Stomach (tissue), 9 donors: Measurements from ENCODE around the gene SOAT2. TPM values are rescaled to one million over a fixed set of nuclear protein-coding genes. Genes with fewer than 3 reads are reported as not detected.

Experiments used
- DNase-seq, 2 donors: peaks; one replicate each; pipeline versions ENCODE4 v3.0.0 to v3.0.0-alpha.2; 2013 to 2019
- H3K27ac ChIP-seq, 5 donors: fragments of 200-600 bp in 4 of 5; sonication (generic) in 4 of 5; one replicate each; pipeline ENCODE4 v1.5.1; 2013 to 2019; ENCODE audit warnings: mild to moderate bottlenecking in 1 of 5, moderate library complexity in 1 of 5
- H3K27me3 ChIP-seq, 3 donors: fragments of 200-600 bp; sonication (generic); one replicate each; pipeline ENCODE4 v1.5.1; 2017 to 2019; ENCODE audit warnings: mixed run types in 1 of 3
- H3K36me3 ChIP-seq, 4 donors: fragments of 200-600 bp; sonication (generic); 1 replicate in 3 of 4; 2 replicates in 1 of 4; pipeline ENCODE4 v1.5.1; 2016 to 2019
- H3K4me1 ChIP-seq, 4 donors: fragments of 200-600 bp; sonication (generic); one replicate each; pipeline ENCODE4 v1.5.1; 2016 to 2019
- H3K4me3 ChIP-seq, 4 donors: fragments of 200-600 bp; sonication (generic) in 3 of 4; one replicate each; pipeline ENCODE4 v1.5.1; 2016 to 2019; ENCODE audit warnings: mild to moderate bottlenecking in 1 of 4
- H3K9me3 ChIP-seq, 4 donors: fragments of 200-600 bp; sonication (generic); one replicate each; pipeline ENCODE4 v1.5.1; 2016 to 2019
- EP300 ChIP-seq: sonication (generic); formaldehyde crosslinking; IDR thresholded peaks from one replicate; pipeline ENCODE4 v1.6.1; 2017; ENCODE audit warnings: antibody characterized with exemption
- POLR2A ChIP-seq, 4 donors: fragments of 450-650 bp; IDR thresholded peaks; one replicate each; pipeline ENCODE4 v1.6.1; 2016; ENCODE audit warnings: antibody characterized with exemption in 4 of 4, control low read depth in 2 of 4, mild to moderate bottlenecking in 1 of 4, moderate library complexity in 1 of 4
- POLR2AphosphoS5 ChIP-seq, 3 donors: sonication (generic); formaldehyde crosslinking; IDR thresholded peaks; one replicate each; pipeline ENCODE4 v1.6.1; 2016; ENCODE audit warnings: antibody characterized with exemption in 3 of 3
- WGBS, 5 donors: extraction: QIAGEN DNeasy Blood & Tissue Kit in 3 of 5; methylation state at CpG; one replicate each; pipeline versions ENCODE4 v1.1.5 to v1.1.7; 2013 to 2018; 5-methylcytosine and 5-hydroxymethylcytosine counted together
- intact Hi-C: fragments of 100-400 bp; cut with DNase I; formaldehyde crosslinking; loops from one replicate; pipeline ENCODE4 v1.15.1; 2023; ENCODE audit warnings: low total_unique reads
- polyA plus RNA-seq, 3 donors: library from polyadenylated mRNA; stranded (reverse); fragments of 200-250 nt; gene quantifications; one replicate each; pipeline ENCODE4 v1.2.3, GENCODE V29; 2013
- total RNA-seq, 5 donors: library from RNA; depleted of rRNA; stranded (reverse); fragments of >200 nt; gene quantifications; one replicate each; pipeline versions ENCODE4 v1.1.0 to v1.2.3, GENCODE V29; 2014 to 2016
- TF ChIP-seq, protein P1 (sequence below), 7 experiments: fragments of 450-650 bp in 4 of 7; fragments of 200-600 bp in 3 of 7; sonication (generic) in 3 of 7; IDR thresholded peaks; one replicate each; pipeline ENCODE4 v1.5.1; 2016 to 2019; ENCODE audit warnings: antibody characterized with exemption in 7 of 7, control low read depth in 2 of 7, mild to moderate bottlenecking in 1 of 7
- donor health status: healthy with polysubstance abuse.
- donor health status: Bipolar disorder and iron deficiency.
- donor health status: healthy.

SOAT2 gene
- total and polyA plus RNA-seq, 8 donors, result 0.28 to 0.92 TPM; not detected in 6

DNA sequence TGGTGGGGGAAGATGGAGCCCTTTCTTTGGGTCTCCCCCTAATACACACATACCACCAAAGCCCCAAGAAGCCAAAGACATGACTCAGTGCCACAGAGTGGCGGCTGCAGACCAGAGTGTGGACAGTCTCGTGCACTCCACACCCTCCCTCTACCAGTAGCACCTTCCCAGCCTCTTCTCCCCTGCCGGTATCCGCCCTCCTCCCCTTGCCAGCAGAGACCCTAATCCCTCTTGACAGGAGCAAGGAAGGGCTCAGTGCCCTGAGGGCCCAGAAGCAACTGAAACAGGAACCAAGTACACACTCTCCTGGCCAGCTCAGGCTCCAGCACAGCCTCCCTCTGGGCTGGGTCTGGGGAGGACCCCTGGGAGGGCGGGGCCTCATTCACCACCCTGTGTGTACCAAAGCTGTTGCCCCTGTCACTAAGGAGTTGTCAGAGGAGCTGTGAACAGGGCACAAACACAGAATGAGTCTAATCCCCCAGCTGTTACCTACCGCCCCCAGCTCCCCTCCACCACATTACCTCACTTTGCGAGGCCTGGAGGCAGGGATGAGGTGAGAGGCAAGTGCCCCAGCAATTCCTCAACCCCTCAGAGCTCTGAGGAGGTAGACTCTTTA is 32.3 kb upstream of the SOAT2 start:
- WGBS, 5 donors, result 77 to 93% (median 83%) methylated on average over 6 to 7 of the region's 7 CpGs
- Histone ChIP-seq H3K4me3 (no peak overlapping the region), H3K27me3 (no peaks in the 10 kb centered on the region), H3K4me1 (peaks cover 43 to 85% (median 63%) of the 10 kb centered on the region in 4 donors), H3K27ac (peak overlapping the region in 4 of 5 donors; percentile 66 to 81 (median 69)), H3K9me3 (no peaks in the 10 kb centered on the region), H3K36me3 (peaks cover 16 to 97% (median 93%) of the 10 kb centered on the region in 4 donors)
- peak in 1 of 2 donors; percentile 28 for DNase-seq
- TF ChIP-seq POLR2A (IDR thresholded peaks at IDR 0.05), result no peak
- TF ChIP-seq POLR2AphosphoS5 (IDR thresholded peaks at IDR 0.05), result no peak
- TF ChIP-seq, protein P1, sequence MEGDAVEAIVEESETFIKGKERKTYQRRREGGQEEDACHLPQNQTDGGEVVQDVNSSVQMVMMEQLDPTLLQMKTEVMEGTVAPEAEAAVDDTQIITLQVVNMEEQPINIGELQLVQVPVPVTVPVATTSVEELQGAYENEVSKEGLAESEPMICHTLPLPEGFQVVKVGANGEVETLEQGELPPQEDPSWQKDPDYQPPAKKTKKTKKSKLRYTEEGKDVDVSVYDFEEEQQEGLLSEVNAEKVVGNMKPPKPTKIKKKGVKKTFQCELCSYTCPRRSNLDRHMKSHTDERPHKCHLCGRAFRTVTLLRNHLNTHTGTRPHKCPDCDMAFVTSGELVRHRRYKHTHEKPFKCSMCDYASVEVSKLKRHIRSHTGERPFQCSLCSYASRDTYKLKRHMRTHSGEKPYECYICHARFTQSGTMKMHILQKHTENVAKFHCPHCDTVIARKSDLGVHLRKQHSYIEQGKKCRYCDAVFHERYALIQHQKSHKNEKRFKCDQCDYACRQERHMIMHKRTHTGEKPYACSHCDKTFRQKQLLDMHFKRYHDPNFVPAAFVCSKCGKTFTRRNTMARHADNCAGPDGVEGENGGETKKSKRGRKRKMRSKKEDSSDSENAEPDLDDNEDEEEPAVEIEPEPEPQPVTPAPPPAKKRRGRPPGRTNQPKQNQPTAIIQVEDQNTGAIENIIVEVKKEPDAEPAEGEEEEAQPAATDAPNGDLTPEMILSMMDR (IDR thresholded peaks at IDR 0.05), result no peak
- TF ChIP-seq EP300, result no peak
- intact Hi-C loops, result no loop called here

DNA sequence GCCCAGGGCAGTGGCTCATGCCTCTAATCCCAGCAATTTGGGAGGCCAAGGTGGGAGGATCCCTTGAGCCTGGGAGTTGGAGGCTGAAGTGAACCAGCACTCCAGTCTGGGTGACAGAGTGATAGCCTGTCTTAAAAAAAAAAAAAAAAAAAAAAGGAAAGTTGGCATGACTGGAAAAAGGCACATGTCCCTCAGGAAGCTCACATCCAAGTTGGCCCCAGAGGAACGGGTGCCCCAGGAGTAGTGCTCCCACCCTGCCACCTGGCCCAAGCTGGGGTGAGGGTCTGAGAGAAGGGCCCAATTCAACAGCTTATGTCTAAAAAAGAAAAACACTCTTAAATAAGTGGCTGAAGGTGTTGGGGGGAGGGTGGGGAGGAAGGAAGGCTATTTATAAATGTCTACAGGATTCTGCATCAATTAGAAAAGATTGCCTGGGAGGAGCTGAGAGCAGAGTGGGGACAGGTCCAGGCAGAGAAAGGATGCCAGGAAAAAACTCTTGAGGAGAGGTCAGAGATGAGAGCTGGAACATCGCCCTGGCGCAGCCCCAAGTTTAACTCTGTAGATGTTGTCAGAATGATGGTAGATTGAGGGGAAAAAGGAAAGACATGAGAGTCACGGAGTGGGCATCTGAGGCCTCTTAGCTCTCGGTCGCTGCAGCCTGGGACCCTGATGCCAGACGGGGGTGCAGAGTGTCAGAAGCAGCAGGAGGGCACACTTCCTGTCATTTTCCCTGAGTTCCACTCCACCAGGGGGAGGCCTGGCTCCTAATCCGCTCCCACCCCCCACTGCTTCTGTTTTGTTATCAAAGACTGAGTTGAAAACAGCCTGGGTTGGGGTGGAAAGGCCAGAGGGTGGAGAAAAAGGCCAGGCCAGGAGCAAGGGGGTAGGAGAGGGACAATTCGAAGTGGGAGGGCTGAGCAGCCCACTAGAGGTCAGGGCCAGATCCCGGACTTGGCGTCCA is 31.4 kb upstream of the SOAT2 start:
- Histone ChIP-seq H3K27ac (peak overlapping the region; percentile 24 to 81 (median 66)), H3K36me3 (peaks cover 21 to 97% (median 93%) of the 10 kb centered on the region in 4 donors), H3K4me1 (peaks cover 38 to 86% (median 62%) of the 10 kb centered on the region in 4 donors), H3K4me3 (no peak overlapping the region), H3K9me3 (no peaks in the 10 kb centered on the region), H3K27me3 (no peaks in the 10 kb centered on the region)
- 54 to 70% (median 64%) methylated on average over 10 to 11 of the region's 11 CpGs for WGBS, 5 donors
- TF ChIP-seq POLR2AphosphoS5 (IDR thresholded peaks at IDR 0.05), result peak in 1 of 3 donors; percentile 12
- TF ChIP-seq EP300, result no peak
- peak in 1 of 2 donors; percentile 83 for DNase-seq
- intact Hi-C loops, result no loop called here

- peaks cover 54 to 96% (median 79%) of the 10 kb centered on the region in 4 donors for H3K4me1 ChIP-seq
- peak overlapping the region in 4 of 5 donors; percentile 31 to 66 (median 50) for H3K27ac ChIP-seq
These were observed 29.4 kb upstream of the SOAT2 start for GRCh38 chr12:53073881-53074280.

GRCh38 chr12:53074283-53074998 is 28.8 kb upstream of the SOAT2 start:
- H3K27ac ChIP-seq, result peak overlapping the region in 4 of 5 donors; percentile 31 to 66 (median 50)
- 81 to 90% (median 88%) methylated on average over 11 of the region's 11 CpGs for WGBS, 5 donors
- no peaks in the 10 kb centered on the region for H3K27me3 ChIP-seq
- intact Hi-C loops, result no loop called here
- H3K4me3 ChIP-seq, result no peak overlapping the region
- TF ChIP-seq POLR2A (IDR thresholded peaks at IDR 0.05) (no peak), POLR2AphosphoS5 (IDR thresholded peaks at IDR 0.05) (no peak), EP300 (no peak)
- TF ChIP-seq, protein P1 (IDR thresholded peaks at IDR 0.05), result no peak
- DNase-seq, result no peak
- H3K9me3 ChIP-seq, result no peaks in the 10 kb centered on the region
- peaks cover 54 to 90% (median 77%) of the 10 kb centered on the region in 4 donors for H3K4me1 ChIP-seq
- H3K36me3 ChIP-seq, result peaks cover 16 to 78% (median 71%) of the 10 kb centered on the region in 4 donors

More at GRCh38 chr12:53073881-53074280, 29.4 kb upstream of the SOAT2 start:
- H3K36me3 ChIP-seq, result peaks cover 16 to 84% (median 77%) of the 10 kb centered on the region in 4 donors
- H3K9me3 ChIP-seq, result no peaks in the 10 kb centered on the region
- H3K4me3 ChIP-seq, result no peak overlapping the region
- intact Hi-C loops, result no loop called here
- WGBS, 5 donors, result 22 to 36% (median 31%) methylated on average over 6 of the region's 6 CpGs
- TF ChIP-seq EP300, result no peak
- TF ChIP-seq POLR2AphosphoS5 (IDR thresholded peaks at IDR 0.05), result peak in 1 of 3 donors; percentile 17
- no peak for TF ChIP-seq POLR2A (IDR thresholded peaks at IDR 0.05)
- no peaks in the 10 kb centered on the region for H3K27me3 ChIP-seq
- peak in 1 of 2 donors; percentile 37 for DNase-seq
